Suprapubic skin (tissue), 4 donors: ENCODE measurements around the gene GRID1. TPM values are rescaled to one million over a fixed set of nuclear protein-coding genes. Genes with fewer than 3 reads are reported as not detected.

ENCODE experiments used
- DNase-seq, 2 donors: peaks; one replicate each; pipeline ENCODE4 v3.0.0-alpha.2; 2019; ENCODE audit warnings: low spot score in 2 of 2
- H3K27ac ChIP-seq: fragments of 200-600 bp; sonication (generic); one replicate; pipeline ENCODE4 v1.5.1; 2019
- H3K27me3 ChIP-seq: fragments of 200-600 bp; sonication (generic); one replicate; pipeline ENCODE4 v1.5.1; 2019
- H3K36me3 ChIP-seq: fragments of 200-600 bp; sonication (generic); one replicate; pipeline ENCODE4 v1.5.1; 2019
- H3K4me1 ChIP-seq: fragments of 200-600 bp; sonication (generic); one replicate; pipeline ENCODE4 v1.5.1; 2019
- H3K4me3 ChIP-seq: fragments of 200-600 bp; sonication (generic); one replicate; pipeline ENCODE4 v1.5.1; 2019; ENCODE audit warnings: mild to moderate bottlenecking
- H3K9me3 ChIP-seq: fragments of 200-600 bp; sonication (generic); one replicate; pipeline ENCODE4 v1.5.1; 2019
- EP300 ChIP-seq: sonication (generic); formaldehyde crosslinking; IDR thresholded peaks from one replicate; pipeline ENCODE4 v1.6.1; 2017; ENCODE audit warnings: antibody characterized with exemption
- POLR2A ChIP-seq, 2 donors: fragments of 450-650 bp; IDR thresholded peaks; one replicate each; pipeline ENCODE4 v1.6.1; 2017; ENCODE audit warnings: antibody characterized with exemption in 2 of 2, mild to moderate bottlenecking in 2 of 2, moderate library complexity in 2 of 2
- POLR2AphosphoS5 ChIP-seq, 3 donors: sonication (generic); formaldehyde crosslinking; IDR thresholded peaks; one replicate each; pipeline ENCODE4 v1.6.1; 2017; ENCODE audit warnings: antibody characterized with exemption in 3 of 3
- whole genome bisulfite sequencing: methylation state at CpG from one replicate; pipeline ENCODE4 v1.1.5; 2018; 5-methylcytosine and 5-hydroxymethylcytosine counted together
- total RNA-seq, 4 donors: library from RNA; depleted of rRNA; stranded (reverse); fragments of >200 nt; gene quantifications; one replicate each; pipeline ENCODE4 v1.1.0, GENCODE V29; 2016
- TF ChIP-seq, protein P1 (sequence below), 2 donors: fragments of 200-600 bp in 1 of 2; fragments of 450-650 bp in 1 of 2; sonication (generic) in 1 of 2; IDR thresholded peaks; one replicate each; pipeline ENCODE4 v1.5.1; 2016 to 2019; ENCODE audit warnings: antibody characterized with exemption in 2 of 2, mild to moderate bottlenecking in 1 of 2, moderate library complexity in 1 of 2

Gene GRID1
- total RNA-seq, 4 donors from 2014 or later, result 1.8 to 3.1 (median 2.4) TPM

DNA sequence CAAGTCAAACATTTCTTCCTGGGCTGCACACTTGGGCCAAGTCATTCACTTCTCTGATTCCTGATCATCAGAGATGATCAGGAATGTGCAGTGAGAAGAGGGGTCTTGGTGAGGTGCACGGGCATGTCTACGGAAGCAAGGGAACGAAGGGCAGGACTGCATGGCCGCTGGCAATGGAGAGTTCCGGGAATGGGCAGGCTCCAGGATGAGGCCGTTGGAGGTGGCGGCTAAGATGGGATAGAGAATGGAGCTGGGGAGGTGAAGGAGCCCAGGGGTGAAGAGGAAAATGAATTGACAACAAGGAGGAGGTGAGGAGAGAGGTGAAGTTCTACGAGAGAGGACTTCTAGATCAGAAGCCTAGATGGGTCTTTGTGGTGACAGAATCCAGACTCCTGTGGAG, 260.0 kb downstream of the GRID1 start:
- DNase-seq, result no peak
- H3K36me3 ChIP-seq, result no peaks in the 10 kb centered on the region
- WGBS, result 92% methylated on average over 8 of the region's 8 CpGs

DNA sequence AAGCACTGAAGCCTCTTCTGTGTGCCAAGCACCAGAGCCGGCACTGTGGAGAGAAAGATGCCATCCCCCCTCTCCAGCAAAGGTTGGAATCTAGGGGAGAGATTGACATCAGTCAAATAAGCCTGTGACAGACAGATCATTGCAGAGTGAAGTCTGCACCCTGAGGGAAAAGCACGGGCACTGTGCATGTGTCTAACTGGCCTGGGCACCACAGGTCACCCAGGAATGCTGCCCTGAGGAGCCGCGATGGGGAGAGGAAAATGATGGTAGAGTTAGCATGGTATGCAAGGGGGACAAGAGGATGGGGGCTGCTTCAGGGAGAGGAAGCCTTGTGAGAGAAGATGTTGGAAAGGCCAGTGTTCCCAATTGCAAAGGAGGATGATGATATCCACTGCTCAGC, 261.0 kb downstream of the GRID1 start:
- DNase-seq, result no peak
- Histone ChIP-seq H3K4me3 (no peak overlapping the region), H3K27ac (no peak overlapping the region), H3K4me1 (no peaks in the 10 kb centered on the region), H3K9me3 (no peaks in the 10 kb centered on the region), H3K27me3 (no peaks in the 10 kb centered on the region), H3K36me3 (no peaks in the 10 kb centered on the region)
- TF ChIP-seq EP300 (no peak), POLR2A (IDR thresholded peaks at IDR 0.05) (no peak), POLR2AphosphoS5 (IDR thresholded peaks at IDR 0.05) (no peak)
- TF ChIP-seq, protein P1, sequence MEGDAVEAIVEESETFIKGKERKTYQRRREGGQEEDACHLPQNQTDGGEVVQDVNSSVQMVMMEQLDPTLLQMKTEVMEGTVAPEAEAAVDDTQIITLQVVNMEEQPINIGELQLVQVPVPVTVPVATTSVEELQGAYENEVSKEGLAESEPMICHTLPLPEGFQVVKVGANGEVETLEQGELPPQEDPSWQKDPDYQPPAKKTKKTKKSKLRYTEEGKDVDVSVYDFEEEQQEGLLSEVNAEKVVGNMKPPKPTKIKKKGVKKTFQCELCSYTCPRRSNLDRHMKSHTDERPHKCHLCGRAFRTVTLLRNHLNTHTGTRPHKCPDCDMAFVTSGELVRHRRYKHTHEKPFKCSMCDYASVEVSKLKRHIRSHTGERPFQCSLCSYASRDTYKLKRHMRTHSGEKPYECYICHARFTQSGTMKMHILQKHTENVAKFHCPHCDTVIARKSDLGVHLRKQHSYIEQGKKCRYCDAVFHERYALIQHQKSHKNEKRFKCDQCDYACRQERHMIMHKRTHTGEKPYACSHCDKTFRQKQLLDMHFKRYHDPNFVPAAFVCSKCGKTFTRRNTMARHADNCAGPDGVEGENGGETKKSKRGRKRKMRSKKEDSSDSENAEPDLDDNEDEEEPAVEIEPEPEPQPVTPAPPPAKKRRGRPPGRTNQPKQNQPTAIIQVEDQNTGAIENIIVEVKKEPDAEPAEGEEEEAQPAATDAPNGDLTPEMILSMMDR (IDR thresholded peaks at IDR 0.05), result no peak
- WGBS, result 87% methylated on average over 4 of the region's 4 CpGs

More for the DNA sequence above, 260.0 kb downstream of the GRID1 start:
- H3K9me3 ChIP-seq, result no peaks in the 10 kb centered on the region
- H3K4me3 ChIP-seq, result no peak overlapping the region
- no peaks in the 10 kb centered on the region for H3K27me3 ChIP-seq
- TF ChIP-seq POLR2A (IDR thresholded peaks at IDR 0.05) (no peak), EP300 (no peak), POLR2AphosphoS5 (IDR thresholded peaks at IDR 0.05) (no peak)
- no peak overlapping the region for H3K27ac ChIP-seq
- H3K4me1 ChIP-seq, result no peaks in the 10 kb centered on the region

DNA sequence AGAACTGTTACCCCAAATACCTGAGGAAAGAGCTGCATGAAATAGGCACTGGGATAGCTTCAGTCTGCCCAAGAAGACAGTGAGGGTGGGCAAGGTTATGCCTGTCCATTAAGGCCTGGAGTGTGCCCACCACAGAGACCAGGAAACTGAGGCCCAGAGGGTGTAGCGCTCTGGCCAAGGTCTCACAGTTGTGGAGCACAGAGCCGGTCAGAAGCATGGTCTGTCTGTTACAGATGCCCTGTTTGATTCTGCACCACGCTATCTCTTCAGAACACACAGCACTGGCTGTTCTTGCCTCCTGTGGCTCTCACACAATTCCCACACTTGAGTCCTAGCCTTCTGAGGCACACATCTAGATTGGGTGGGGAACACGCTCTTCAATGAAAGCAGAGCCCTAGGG, 261.4 kb downstream of the GRID1 start:
- Histone ChIP-seq H3K27ac (no peak overlapping the region), H3K4me1 (no peaks in the 10 kb centered on the region), H3K27me3 (no peaks in the 10 kb centered on the region), H3K4me3 (no peak overlapping the region), H3K9me3 (no peaks in the 10 kb centered on the region), H3K36me3 (no peaks in the 10 kb centered on the region)
- 85% methylated on average over 3 of the region's 4 CpGs for WGBS
- TF ChIP-seq POLR2AphosphoS5 (IDR thresholded peaks at IDR 0.05), result no peak
- no peak for TF ChIP-seq POLR2A (IDR thresholded peaks at IDR 0.05)
- no peak for TF ChIP-seq EP300
- DNase-seq, result no peak

DNA sequence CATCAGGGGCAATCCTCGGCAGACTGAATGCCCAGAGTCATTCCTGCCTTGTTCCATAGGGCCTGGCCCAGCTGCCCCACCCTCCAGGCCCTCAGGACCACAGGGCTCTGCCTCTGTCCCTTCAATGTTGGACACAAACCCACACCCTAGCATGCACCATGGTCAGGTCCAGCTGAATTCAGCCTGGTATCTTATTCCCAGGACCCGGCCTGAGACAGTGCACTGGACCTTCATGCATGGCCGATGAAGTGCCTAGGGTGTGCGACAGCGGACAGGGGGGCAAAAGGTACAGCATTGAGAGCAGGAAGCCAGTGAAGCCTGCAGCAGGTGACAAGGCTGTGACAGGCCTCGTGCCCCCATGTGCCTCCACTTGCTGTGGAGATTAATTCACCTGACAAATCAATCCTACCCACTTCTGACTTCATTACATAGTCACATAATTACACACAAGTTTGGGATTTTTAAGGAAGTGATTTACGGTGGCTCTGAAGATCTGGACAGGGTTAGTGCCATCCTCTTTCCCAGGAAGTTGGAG, 261.9 kb downstream of the GRID1 start:
- TF ChIP-seq POLR2A (IDR thresholded peaks at IDR 0.05), result no peak
- TF ChIP-seq, protein P1 (IDR thresholded peaks at IDR 0.05), result no peak
- TF ChIP-seq POLR2AphosphoS5 (IDR thresholded peaks at IDR 0.05), result no peak
- TF ChIP-seq EP300, result no peak
- no peak for DNase-seq
- H3K4me1 ChIP-seq, result no peaks in the 10 kb centered on the region
- H3K27me3 ChIP-seq, result no peaks in the 10 kb centered on the region
- WGBS, result 86% methylated on average over 3 of the region's 7 CpGs
- H3K4me3 ChIP-seq, result no peak overlapping the region
- no peak overlapping the region for H3K27ac ChIP-seq
- no peaks in the 10 kb centered on the region for H3K36me3 ChIP-seq
- no peaks in the 10 kb centered on the region for H3K9me3 ChIP-seq

DNA sequence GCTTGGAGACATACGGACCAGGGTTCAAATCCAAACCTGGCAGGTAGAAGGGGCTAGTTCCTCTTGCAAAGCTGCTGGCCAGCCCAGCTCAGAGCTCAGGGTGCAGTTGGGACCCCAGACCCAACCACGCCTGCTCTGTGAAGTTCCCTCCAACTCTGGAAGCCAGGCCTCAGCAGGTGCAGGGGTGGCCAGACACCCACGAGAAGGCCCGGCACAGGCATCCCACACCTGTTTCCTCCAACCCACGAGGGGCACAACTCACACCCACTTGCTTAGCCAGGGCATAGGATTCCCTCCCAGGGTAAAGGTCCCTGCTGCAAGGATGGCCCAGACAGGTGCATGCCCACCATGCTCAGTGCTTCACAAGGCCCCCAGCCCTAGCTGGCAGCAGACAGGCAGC, 262.4 kb downstream of the GRID1 start:
- Histone ChIP-seq H3K27ac (no peak overlapping the region), H3K4me3 (no peak overlapping the region), H3K4me1 (no peaks in the 10 kb centered on the region), H3K9me3 (no peaks in the 10 kb centered on the region), H3K27me3 (no peaks in the 10 kb centered on the region), H3K36me3 (no peaks in the 10 kb centered on the region)
- 90% methylated on average over 4 of the region's 5 CpGs for WGBS
- no peak for DNase-seq
- TF ChIP-seq POLR2A (IDR thresholded peaks at IDR 0.05) (no peak), EP300 (no peak), POLR2AphosphoS5 (IDR thresholded peaks at IDR 0.05) (no peak)
- TF ChIP-seq, protein P1 (IDR thresholded peaks at IDR 0.05), result no peak

DNA sequence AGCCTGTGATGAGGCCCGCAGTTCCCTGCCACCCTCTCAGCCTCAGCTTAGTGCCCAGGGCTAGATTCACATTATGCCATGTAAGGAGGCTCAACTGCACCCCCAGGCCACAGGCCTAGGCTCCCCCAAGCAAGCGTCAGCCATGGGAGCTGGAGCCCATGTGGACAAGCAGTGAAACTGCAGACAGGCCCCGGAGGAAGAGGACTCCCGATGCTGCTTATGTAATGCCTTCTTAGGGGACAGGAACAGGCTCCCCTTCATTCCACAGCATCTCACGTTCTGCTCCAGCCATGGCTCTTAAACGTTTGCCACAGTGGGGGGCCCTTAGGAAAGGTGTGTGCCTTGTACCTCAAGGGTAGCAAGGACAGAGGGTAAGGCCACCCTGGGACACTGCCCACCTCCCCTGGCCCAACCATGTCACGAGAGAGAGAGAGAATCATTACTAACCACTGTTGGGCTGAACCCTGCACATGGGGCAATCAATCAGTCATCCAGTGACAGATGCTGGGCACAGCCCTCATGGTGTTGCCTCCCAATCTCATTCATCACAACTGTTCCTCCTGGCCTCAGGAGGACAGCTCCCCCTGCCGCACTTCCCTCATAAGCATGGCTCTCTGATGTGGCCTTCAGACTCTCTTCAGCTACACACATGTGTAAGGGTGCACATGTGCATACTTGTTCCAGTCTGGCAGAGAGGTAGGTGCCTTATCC, 263.0 kb downstream of the GRID1 start:
- Histone ChIP-seq H3K36me3 (no peaks in the 10 kb centered on the region), H3K4me3 (no peak overlapping the region), H3K27me3 (no peaks in the 10 kb centered on the region), H3K9me3 (no peaks in the 10 kb centered on the region), H3K27ac (no peak overlapping the region), H3K4me1 (no peaks in the 10 kb centered on the region)
- TF ChIP-seq, protein P1 (IDR thresholded peaks at IDR 0.05), result no peak
- TF ChIP-seq POLR2A (IDR thresholded peaks at IDR 0.05) (no peak), POLR2AphosphoS5 (IDR thresholded peaks at IDR 0.05) (no peak), EP300 (no peak)
- no peak for DNase-seq
- 63% methylated on average over 5 of the region's 8 CpGs for WGBS
